ENCODE data around the gene BMPR1B. TPM values are rescaled to one million over a fixed set of nuclear protein-coding genes. Genes with fewer than 3 reads are reported as not detected.

Gene BMPR1B
- total RNA-seq, 1 experiment from 2014 or later, result 0.35 TPM

- no peaks in the 10 kb centered on the region for H3K79me2 ChIP-seq (ENCODE audit: insufficient read depth, low read length)
- H3K23ac ChIP-seq (ENCODE audit: insufficient read length, low read depth, low read length), result no peak overlapping the region
- H3K27ac Mint-ChIP-seq, result no peak overlapping the region
- no peak overlapping the region for H2AFZ ChIP-seq (ENCODE audit: low read length)
- H4K8ac ChIP-seq (replicated peaks; ENCODE audit: insufficient read length, low read depth, low read length), result no peak overlapping the region
- peaks cover 24 to 27% of the 10 kb centered on the region in 2 experiments for H3K4me1 Mint-ChIP-seq
- no peak overlapping the region for H3K4me2 ChIP-seq (ENCODE audit: insufficient read depth, insufficient read length, low read length)
- H3K36me3 Mint-ChIP-seq (ENCODE audit: insufficient read depth in 1 of 3, low read depth in 3 of 3), result no peaks in the 10 kb centered on the region; a peak in 1 of 7 replicates
- H4K20me1 ChIP-seq (ENCODE audit: control insufficient read depth, insufficient read depth, insufficient read length), result no peaks in the 10 kb centered on the region
- no peaks in the 10 kb centered on the region for H3K23me2 ChIP-seq (ENCODE audit: insufficient read length, low read depth, low read length, poor library complexity, severe bottlenecking)
- H2BK5ac ChIP-seq (ENCODE audit: insufficient read length, low read length), result no peak overlapping the region
- H2BK120ac ChIP-seq (ENCODE audit: low read depth, low read length, poor library complexity, severe bottlenecking), result no peak overlapping the region
- no peak overlapping the region for H3K9ac ChIP-seq (ENCODE audit: extremely low read depth, insufficient read length, low read length)
- H2AK5ac ChIP-seq (ENCODE audit: insufficient read length, low read length), result no peak overlapping the region
- no peak for DNase-seq
- H2BK15ac ChIP-seq (ENCODE audit: low read depth, low read length), result no peak overlapping the region
- no peak overlapping the region for H3K56ac ChIP-seq (ENCODE audit: insufficient read length, low read depth, low read length)
- H3K9me3 ChIP-seq (ENCODE audit: control insufficient read depth, low read depth, low read length), result no peaks in the 10 kb centered on the region
- no peak overlapping the region for H4K91ac ChIP-seq (ENCODE audit: insufficient read length, low read depth, low read length)
- no peaks in the 10 kb centered on the region for H3K79me1 ChIP-seq (ENCODE audit: insufficient read depth, low read depth, low read length, poor library complexity, severe bottlenecking)
- no peak overlapping the region for H3T11ph ChIP-seq (ENCODE audit: low read length)
- no peak overlapping the region for H3K4me3 Mint-ChIP-seq
- H3K4ac ChIP-seq (ENCODE audit: low read depth, low read length), result no peak overlapping the region
- no peaks in the 10 kb centered on the region for H3K27me3 Mint-ChIP-seq (ENCODE audit: low read depth)
- no peak overlapping the region for H3K18ac ChIP-seq (ENCODE audit: insufficient read length, low read depth, low read length)
- TF ChIP-seq CTCF (conservative IDR thresholded peaks at IDR 0.05), result no peak
- no peak overlapping the region for H3K14ac ChIP-seq (ENCODE audit: insufficient read depth, low read length)
- H2BK20ac ChIP-seq (ENCODE audit: low read depth, low read length, poor library complexity, severe bottlenecking), result no peak overlapping the region
- H3K4me1 ChIP-seq (ENCODE audit: insufficient read depth, low read length), result peaks cover 4% of the 10 kb centered on the region; the same call in 1 of the 2 replicates
- H3K27ac ChIP-seq (ENCODE audit: insufficient read length, low read depth, low read length), result no peak overlapping the region
- no peaks in the 10 kb centered on the region for H3K27me3 ChIP-seq (ENCODE audit: insufficient read depth, low read length)
- no peak overlapping the region for H2BK12ac ChIP-seq (ENCODE audit: insufficient read length, low read depth, low read length)
- peaks cover 0 to 2% of the 10 kb centered on the region in 2 experiments; a peak in 1 of 5 replicates for H3K9me3 Mint-ChIP-seq
- H4K5ac ChIP-seq (ENCODE audit: insufficient read length, low read depth, low read length), result no peak overlapping the region
These were observed 399.8 kb downstream of the BMPR1B start for GRCh38 chr4:95157596-95157995.

Measured in H9 (cell line).